ENCODE measurements around the gene CMYA5.

CMYA5 gene

GRCh38 chr5:79806741-79807140 is 117.1 kb downstream of the CMYA5 start:
- Histone ChIP-seq H3K36me3 (replicated peaks; ENCODE audit: low read depth, low read length) (no peaks in the 10 kb centered on the region), H2AFZ (ENCODE audit: low read depth, low read length) (peak overlapping the region; percentile 74), H3K27me3 (ENCODE audit: low read depth, low read length) (no peaks in the 10 kb centered on the region), H3K4me2 (ENCODE audit: low read length) (no peak overlapping the region), H3K9ac (ENCODE audit: low read length) (no peak overlapping the region), H3K4me1 (ENCODE audit: low read length) (peaks cover 6% of the 10 kb centered on the region), H3K27ac (ENCODE audit: low read length) (no peak overlapping the region), H4K20me1 (ENCODE audit: insufficient read depth, low read length) (no peaks in the 10 kb centered on the region), H3K9me3 (ENCODE audit: insufficient read depth, low read length) (no peaks in the 10 kb centered on the region), H3K4me3 (ENCODE audit: low read length) (no peak overlapping the region), H3K79me2 (ENCODE audit: low read length) (no peaks in the 10 kb centered on the region)
- no peak for TF ChIP-seq CTCF (IDR thresholded peaks at IDR 0.05; ENCODE audit: low read depth, low read length)
- no peak for TF ChIP-seq EZH2phosphoT487 (IDR thresholded peaks at IDR 0.05; ENCODE audit: low read depth)

GRCh38 chr5:79809743-79810142 is 120.1 kb downstream of the CMYA5 start:
- H2AFZ ChIP-seq (ENCODE audit: low read depth, low read length), result no peak overlapping the region
- H3K4me1 ChIP-seq (ENCODE audit: low read length), result peaks cover 6% of the 10 kb centered on the region
- TF ChIP-seq CTCF (IDR thresholded peaks at IDR 0.05; ENCODE audit: low read depth, low read length) (no peak), EZH2phosphoT487 (IDR thresholded peaks at IDR 0.05; ENCODE audit: low read depth) (no peak)
- H4K20me1 ChIP-seq (ENCODE audit: insufficient read depth, low read length), result no peaks in the 10 kb centered on the region
- no peak overlapping the region for H3K9ac ChIP-seq (ENCODE audit: low read length)
- H3K79me2 ChIP-seq (ENCODE audit: low read length), result no peaks in the 10 kb centered on the region
- no peak overlapping the region for H3K4me2 ChIP-seq (ENCODE audit: low read length)
- H3K27ac ChIP-seq (ENCODE audit: low read length), result no peak overlapping the region
- no peak overlapping the region for H3K4me3 ChIP-seq (ENCODE audit: low read length)
- no peaks in the 10 kb centered on the region for H3K36me3 ChIP-seq (replicated peaks; ENCODE audit: low read depth, low read length)
- no peaks in the 10 kb centered on the region for H3K9me3 ChIP-seq (ENCODE audit: insufficient read depth, low read length)
- H3K27me3 ChIP-seq (ENCODE audit: low read depth, low read length), result no peaks in the 10 kb centered on the region

GRCh38 chr5:79811081-79811480 is 121.4 kb downstream of the CMYA5 start:
- Histone ChIP-seq H3K4me2 (ENCODE audit: low read length) (no peak overlapping the region), H3K79me2 (ENCODE audit: low read length) (no peaks in the 10 kb centered on the region), H3K4me1 (ENCODE audit: low read length) (peaks cover 6% of the 10 kb centered on the region), H3K9me3 (ENCODE audit: insufficient read depth, low read length) (no peaks in the 10 kb centered on the region), H4K20me1 (ENCODE audit: insufficient read depth, low read length) (no peaks in the 10 kb centered on the region), H3K36me3 (replicated peaks; ENCODE audit: low read depth, low read length) (no peaks in the 10 kb centered on the region), H2AFZ (ENCODE audit: low read depth, low read length) (no peak overlapping the region), H3K9ac (ENCODE audit: low read length) (no peak overlapping the region), H3K27ac (ENCODE audit: low read length) (no peak overlapping the region), H3K27me3 (ENCODE audit: low read depth, low read length) (no peaks in the 10 kb centered on the region), H3K4me3 (ENCODE audit: low read length) (no peak overlapping the region)
- TF ChIP-seq EZH2phosphoT487 (IDR thresholded peaks at IDR 0.05; ENCODE audit: low read depth) (no peak), CTCF (IDR thresholded peaks at IDR 0.05; ENCODE audit: low read depth, low read length) (no peak)

- Histone ChIP-seq H2AFZ (ENCODE audit: low read depth, low read length) (no peak overlapping the region), H3K4me2 (ENCODE audit: low read length) (no peak overlapping the region)
- TF ChIP-seq EZH2phosphoT487 (IDR thresholded peaks at IDR 0.05; ENCODE audit: low read depth) (no peak), CTCF (IDR thresholded peaks at IDR 0.05; ENCODE audit: low read depth, low read length) (no peak)
Measured at GRCh38 chr5:79811904-79812303, 122.3 kb downstream of the CMYA5 start.

More at GRCh38 chr5:79811904-79812303, 122.3 kb downstream of the CMYA5 start:
- peaks cover 2% of the 10 kb centered on the region for H3K4me1 ChIP-seq (ENCODE audit: low read length)
- no peaks in the 10 kb centered on the region for H3K36me3 ChIP-seq (replicated peaks; ENCODE audit: low read depth, low read length)
- no peak overlapping the region for H3K9ac ChIP-seq (ENCODE audit: low read length)
- no peaks in the 10 kb centered on the region for H3K9me3 ChIP-seq (ENCODE audit: insufficient read depth, low read length)
- no peak overlapping the region for H3K4me3 ChIP-seq (ENCODE audit: low read length)
- H3K27me3 ChIP-seq (ENCODE audit: low read depth, low read length), result no peaks in the 10 kb centered on the region
- H4K20me1 ChIP-seq (ENCODE audit: insufficient read depth, low read length), result no peaks in the 10 kb centered on the region
- no peak overlapping the region for H3K27ac ChIP-seq (ENCODE audit: low read length)
- no peaks in the 10 kb centered on the region for H3K79me2 ChIP-seq (ENCODE audit: low read length)
